K562 (cell line): Measurements from ENCODE around the gene MPIG6B. TPM values are rescaled to one million over a fixed set of nuclear protein-coding genes. Genes with fewer than 3 reads are reported as not detected.

ENCODE experiments used
- CBFA2T3 ChIP-seq: fragments of 450-650 bp; IDR thresholded peaks from 2 replicates; pipeline ENCODE4 v1.6.1; 2017
- FOXM1 ChIP-seq, 2 experiments: fragments of 450-650 bp in 1 of 2; sonication (generic) in 1 of 2; formaldehyde crosslinking in 1 of 2; IDR thresholded peaks; 2 replicates each; pipeline versions ENCODE4 v1.6.1 to v1.9.0; 2017 to 2022; ENCODE audit warnings: low read depth in 2 of 2, mild to moderate bottlenecking in 2 of 2, missing genetic modification reagents in 1 of 2, moderate library complexity in 1 of 2
- NFATC3 ChIP-seq: fragments of 450-650 bp; IDR thresholded peaks from 2 replicates; pipeline ENCODE4 v1.6.1; 2017; ENCODE audit warnings: mild to moderate bottlenecking
- POLR2G ChIP-seq: fragments of 200-400 bp; formaldehyde crosslinking; IDR thresholded peaks from 2 replicates; pipeline ENCODE4 v1.6.1; 2017; ENCODE audit warnings: low read depth, mild to moderate bottlenecking, antibody characterized with exemption, low read length, moderate library complexity
- RBFOX2 ChIP-seq: fragments of 200-400 bp; formaldehyde crosslinking; IDR thresholded peaks from 2 replicates; pipeline ENCODE4 v1.6.1; 2017; ENCODE audit warnings: low read depth, mild to moderate bottlenecking, low read length, moderate library complexity
- STAT6 ChIP-seq: sonication (generic); formaldehyde crosslinking; IDR thresholded peaks from 2 replicates; pipeline ENCODE4 v1.8.1; 2023; ENCODE audit warnings: mild to moderate bottlenecking, missing genetic modification reagents
- VEZF1 ChIP-seq: fragments of 200-800 bp; sonication (Bioruptor generic); IDR thresholded peaks from 2 replicates; pipeline ENCODE4 v1.6.1; 2017; ENCODE audit warnings: missing genetic modification characterization, missing compliant biosample characterization
- polyA plus RNA-seq, 8 experiments: library from polyadenylated mRNA; depleted of rRNA in 4 of 8; stranded (reverse) in 5 of 8; unstranded in 3 of 8; fragments of >200 nt; fragmentation: Nextera tagmentation in 2 of 8; fragmentation: Illumina TruSeq in 1 of 8; extraction: Ambion mirVana in 2 of 8; extraction: Trizol in 1 of 8; gene quantifications; 2 replicates each; pipeline versions ENCODE4 v1.2.1 to v1.2.3, GENCODE V29; 2011 to 2014; ENCODE audit warnings: inconsistent platforms in 1 of 8, missing spikeins in 1 of 8
- total RNA-seq, 7 experiments: library from RNA; depleted of rRNA in 6 of 7; stranded (reverse); fragments of >200 nt in 6 of 7; fragmentation: Illumina TruSeq in 2 of 7; extraction: Trizol in 2 of 7; gene quantifications; 2 replicates each; pipeline versions ENCODE4 v1.2.1 to v1.2.3, GENCODE V29; 2011 to 2021; ENCODE audit warnings: low replicate concordance in 1 of 7

Gene MPIG6B
- total and polyA plus RNA-seq, 9 of the 15 experiments (the other 6 are each of a cell fraction or from before 2014, with no cell fraction given): 0.11 to 1.2 (median 0.28) TPM; not detected in 1

- TF ChIP-seq STAT6: peak; percentile 53; the same call in 1 of the 2 replicates
- TF ChIP-seq RBFOX2: peak; percentile 28
- peak; percentile 42; the same call in 1 of the 2 replicates for TF ChIP-seq POLR2G
- peak; percentile 30; the same call in 1 of the 2 replicates for TF ChIP-seq VEZF1 (CRISPR knock-in tag)
- no peak for TF ChIP-seq CBFA2T3
- no peak for TF ChIP-seq FOXM1 (IDR thresholded peaks at IDR 0.05; ENCODE audit: low read depth)
- TF ChIP-seq FOXM1 (CRISPR knock-in tag; IDR thresholded peaks at IDR 0.05; ENCODE audit: low read depth): no peak
- no peak for TF ChIP-seq NFATC3
These were observed 31.5 kb upstream of the MPIG6B start (continued) for GRCh38 chr6:31691564-31692108.
